ENCODE data around the gene GCM1. TPM values are rescaled to one million over a fixed set of nuclear protein-coding genes. Genes with fewer than 3 reads are reported as not detected.
A peak's percentile ranks its signal among the peaks of the same experiment; 100 is the strongest.

Gene GCM1
- total and polyA plus RNA-seq, 2 donors (not counting 1 experiment from before 2014, with no cell fraction given) = 0.57 to 1.5 TPM

- peaks cover 26% of the 10 kb centered on the region for H3K4me1 Mint-ChIP-seq
- peak overlapping the region; percentile 81 for H3K27ac Mint-ChIP-seq
- Histone ChIP-seq H3K36me3 (replicated peaks in 1 of 2; ENCODE audit: control extremely low read depth in 1 of 2, control insufficient read depth in 1 of 2, extremely low read depth in 1 of 2, insufficient read depth in 2 of 2, low read length in 1 of 2) (no peaks in the 10 kb centered on the region), H3K27ac (ENCODE audit: low read length in 2 of 2) (peak overlapping the region; percentile 76 to 88), H4K20me1 (ENCODE audit: control insufficient read depth, insufficient read depth, low read length, poor library complexity, severe bottlenecking) (no peaks in the 10 kb centered on the region), H3K79me2 (ENCODE audit: control insufficient read depth, insufficient read depth, low read length) (peaks cover 13% of the 10 kb centered on the region), H3K4me1 (ENCODE audit: control insufficient read depth in 2 of 2, insufficient read depth in 2 of 2, low read length in 2 of 2) (peaks cover 28 to 30% of the 10 kb centered on the region in 2 donors), H3K4me3 (ENCODE audit: control extremely low read depth in 1 of 5, extremely low read depth in 1 of 5, insufficient read depth in 1 of 5, low read depth in 2 of 5, low read length in 4 of 5) (peak overlapping the region in 2 of 5 experiments; percentile 34 to 40), H3K9me3 (ENCODE audit: control extremely low read depth in 1 of 3, control insufficient read depth in 2 of 3, insufficient read depth in 1 of 3, low read length in 2 of 3) (peaks cover 0 to under 1% (median 0%) of the 10 kb centered on the region in 3 donors), H2AFZ (ENCODE audit: insufficient read depth, low read depth, low read length, poor library complexity, severe bottlenecking) (peak overlapping the region; percentile 71), H3K9ac (ENCODE audit: low read length) (peak overlapping the region; percentile 49), H3K4me2 (replicated peaks; ENCODE audit: low read depth, low read length, poor library complexity, severe bottlenecking) (peak overlapping the region; percentile 71), H3K27me3 (replicated peaks in 1 of 4; ENCODE audit: control extremely low read depth in 1 of 4, control insufficient read depth in 3 of 4, insufficient read depth in 4 of 4, low read length in 3 of 4) (no peaks in the 10 kb centered on the region)
- H3K4me3 Mint-ChIP-seq = peak overlapping the region; percentile 65
- POLR2A ChIA-PET = interaction anchor here (0.6 to 2.1 kb wide), 7 partner anchors 14 to 312 kb away, joined by 3 to 14 read pairs (median 7); partner anchors contain the start of gene ELOVL5
- DNase-seq (no peak), ATAC-seq (ENCODE audit: low read depth) (no peak)
- intact Hi-C loops (cut with micrococcal nuclease) = loop anchor here (1.0 to 5.0 kb wide), 10 partner anchors 73 to 555 kb away; partner anchors contain the start of gene ELOVL5
- no peaks in the 10 kb centered on the region for H3K9me3 Mint-ChIP-seq (ENCODE audit: insufficient read depth)
- WGBS (ENCODE audit: insufficient coverage) = 67% methylated on average over 6 of the region's 6 CpGs
- CTCF ChIA-PET = interaction anchor here (0.7 to 7.5 kb wide), 60 partner anchors 8 to 564 kb away, joined by 3 to 190 read pairs (median 8); partner anchors contain the start of genes ELOVL5 and GCLC
- TF ChIP-seq, protein P1, sequence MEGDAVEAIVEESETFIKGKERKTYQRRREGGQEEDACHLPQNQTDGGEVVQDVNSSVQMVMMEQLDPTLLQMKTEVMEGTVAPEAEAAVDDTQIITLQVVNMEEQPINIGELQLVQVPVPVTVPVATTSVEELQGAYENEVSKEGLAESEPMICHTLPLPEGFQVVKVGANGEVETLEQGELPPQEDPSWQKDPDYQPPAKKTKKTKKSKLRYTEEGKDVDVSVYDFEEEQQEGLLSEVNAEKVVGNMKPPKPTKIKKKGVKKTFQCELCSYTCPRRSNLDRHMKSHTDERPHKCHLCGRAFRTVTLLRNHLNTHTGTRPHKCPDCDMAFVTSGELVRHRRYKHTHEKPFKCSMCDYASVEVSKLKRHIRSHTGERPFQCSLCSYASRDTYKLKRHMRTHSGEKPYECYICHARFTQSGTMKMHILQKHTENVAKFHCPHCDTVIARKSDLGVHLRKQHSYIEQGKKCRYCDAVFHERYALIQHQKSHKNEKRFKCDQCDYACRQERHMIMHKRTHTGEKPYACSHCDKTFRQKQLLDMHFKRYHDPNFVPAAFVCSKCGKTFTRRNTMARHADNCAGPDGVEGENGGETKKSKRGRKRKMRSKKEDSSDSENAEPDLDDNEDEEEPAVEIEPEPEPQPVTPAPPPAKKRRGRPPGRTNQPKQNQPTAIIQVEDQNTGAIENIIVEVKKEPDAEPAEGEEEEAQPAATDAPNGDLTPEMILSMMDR (IDR thresholded peaks at IDR 0.05) = no peak
- TF ChIP-seq EZH2 (IDR thresholded peaks at IDR 0.05; ENCODE audit: borderline replicate concordance, insufficient read depth, low read depth, low read length, poor library complexity, severe bottlenecking) = no peak
- H3K27me3 Mint-ChIP-seq = no peaks in the 10 kb centered on the region
These were observed 23.8 kb upstream of the GCM1 start for GRCh38 chr6:53172468-53172803.
